Measurements from ENCODE around the gene CHID1. TPM values are rescaled to one million over a fixed set of nuclear protein-coding genes. Genes with fewer than 3 reads are reported as not detected.

Gene CHID1
- total RNA-seq, 2 experiments from 2014 or later: 30.6 to 71.1 TPM

- Histone ChIP-seq H3K4me2 (ENCODE audit: low read length) (no peak overlapping the region), H3K4me3 (ENCODE audit: low read depth, low read length, poor library complexity, severe bottlenecking) (no peak overlapping the region), H3K9me3 (ENCODE audit: low read length) (no peaks in the 10 kb centered on the region), H3K4me1 (ENCODE audit: insufficient read depth, low read length, poor library complexity, severe bottlenecking) (no peaks in the 10 kb centered on the region), H4K20me1 (ENCODE audit: insufficient read depth, low read length) (no peaks in the 10 kb centered on the region; the same call in 1 of the 2 replicates), H3K36me3 (ENCODE audit: insufficient read depth, low read length) (peaks cover 21% of the 10 kb centered on the region), H3K79me2 (ENCODE audit: insufficient read depth, low read depth, low read length) (no peaks in the 10 kb centered on the region), H3K27ac (ENCODE audit: low read depth, low read length, poor library complexity, severe bottlenecking) (no peak overlapping the region), H2AFZ (ENCODE audit: low read length) (no peak overlapping the region), H3K9me2 (ENCODE audit: insufficient read depth, low read length) (no peaks in the 10 kb centered on the region)
- no peak for TF ChIP-seq CTCF (conservative IDR thresholded peaks at IDR 0.05; ENCODE audit: low read length)
- TF ChIP-seq EZH2phosphoT487 (IDR thresholded peaks at IDR 0.05; ENCODE audit: borderline replicate concordance, low read depth, low read length): no peak
- ChIA-PET POLR2A (interaction anchor here (0.5 kb wide), 1 partner anchor 22 kb away, joined by 4 read pairs; no protein-coding TSS in a partner anchor), CTCF (ENCODE audit: unreplicated experiment) (no interaction called here)
- intact Hi-C loops (cut with micrococcal nuclease; ENCODE audit: unreplicated experiment): no loop called here
- no TSS peak for BruUV-seq (replicated peaks)
- DNase-seq (ENCODE audit: low spot score): no peak
Observed at GRCh38 chr11:889687-890475, 20.7 kb downstream of the CHID1 start.

GRCh38 chr11:889257-889656 is 21.4 kb downstream of the CHID1 start:
- Histone ChIP-seq H3K4me2 (ENCODE audit: low read length) (no peak overlapping the region), H2AFZ (ENCODE audit: low read length) (no peak overlapping the region), H4K20me1 (ENCODE audit: insufficient read depth, low read length) (no peaks in the 10 kb centered on the region; the same call in 1 of the 2 replicates), H3K4me1 (ENCODE audit: insufficient read depth, low read length, poor library complexity, severe bottlenecking) (no peaks in the 10 kb centered on the region), H3K9me2 (ENCODE audit: insufficient read depth, low read length) (no peaks in the 10 kb centered on the region), H3K9me3 (ENCODE audit: low read length) (no peaks in the 10 kb centered on the region), H3K36me3 (ENCODE audit: insufficient read depth, low read length) (peaks cover 21% of the 10 kb centered on the region), H3K79me2 (ENCODE audit: insufficient read depth, low read depth, low read length) (no peaks in the 10 kb centered on the region), H3K27ac (ENCODE audit: low read depth, low read length, poor library complexity, severe bottlenecking) (no peak overlapping the region), H3K4me3 (ENCODE audit: low read depth, low read length, poor library complexity, severe bottlenecking) (no peak overlapping the region)
- TF ChIP-seq CTCF (conservative IDR thresholded peaks at IDR 0.05; ENCODE audit: low read length) (no peak), EZH2phosphoT487 (IDR thresholded peaks at IDR 0.05; ENCODE audit: borderline replicate concordance, low read depth, low read length) (no peak)
- intact Hi-C loops (cut with micrococcal nuclease; ENCODE audit: unreplicated experiment): no loop called here
- CTCF ChIA-PET (ENCODE audit: unreplicated experiment): no interaction called here
- no TSS peak for BruUV-seq (replicated peaks)
- POLR2A ChIA-PET: interaction anchor here (0.5 kb wide), 1 partner anchor 22 kb away, joined by 4 read pairs; no protein-coding TSS in a partner anchor
- no peak for DNase-seq (ENCODE audit: low spot score)

Measured in OCI-LY7 (cell line).